ENCODE data around the gene SMARCA2.

GRCh38 chr9:2053883-2054845 lies 39.0 kb downstream of the SMARCA2 start:
- TF ChIP-seq CTCF (IDR thresholded peaks at IDR 0.05 in 2 of 3, conservative IDR thresholded peaks at IDR 0.05 in 1 of 3; ENCODE audit: control insufficient read depth in 2 of 3, extremely low read depth in 1 of 3, insufficient read depth in 1 of 3, low read depth in 3 of 3, low read length in 3 of 3) (no peak), POLR2AphosphoS5 (IDR thresholded peaks at IDR 0.05; ENCODE audit: low read length) (0 out of 2 replicates have a peak, but pooled peaks have one; percentile 35)

Measured in GM12878 (cell line).